NCI-H2107 treated with DMSO at 0.1 percent for 48 hours (cell line): Measurements from ENCODE around the gene TENT4B.
A peak's percentile ranks its signal among the peaks of the same experiment; 100 is the strongest.

ENCODE experiments used
- DNase-seq: peaks from one replicate; lab custom pipeline; 2025; ENCODE audit not compliant: unreplicated experiment; lab: John Stamatoyannopoulos, UW

Gene TENT4B

GRCh38 chr16:50192386-50193050, 39.4 kb downstream of the TENT4B start:
- DNase-seq = no peak

DNA sequence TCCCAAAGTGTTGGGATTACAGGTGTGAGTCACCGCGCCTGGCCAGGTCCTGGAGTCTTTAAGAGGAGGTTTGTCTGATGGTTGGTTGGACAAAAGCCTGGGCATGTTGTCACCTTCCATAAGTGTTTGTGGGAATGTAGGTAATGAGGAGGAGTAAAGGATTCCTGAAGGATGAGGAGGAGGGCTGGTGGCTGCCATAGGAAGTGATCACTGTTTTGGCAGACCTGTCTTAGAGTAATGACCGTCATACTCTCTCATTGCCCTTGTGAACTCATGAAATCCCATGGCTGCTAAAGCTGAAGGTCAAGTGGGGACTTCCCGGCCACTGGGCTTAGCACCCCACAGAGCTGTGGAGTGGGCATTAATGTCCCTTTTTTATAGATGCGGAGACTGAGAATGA, 40.5 kb downstream of the TENT4B start:
- DNase-seq = no peak

GRCh38 chr16:50195276-50195675, 42.2 kb downstream of the TENT4B start:
- DNase-seq = no peak

DNA sequence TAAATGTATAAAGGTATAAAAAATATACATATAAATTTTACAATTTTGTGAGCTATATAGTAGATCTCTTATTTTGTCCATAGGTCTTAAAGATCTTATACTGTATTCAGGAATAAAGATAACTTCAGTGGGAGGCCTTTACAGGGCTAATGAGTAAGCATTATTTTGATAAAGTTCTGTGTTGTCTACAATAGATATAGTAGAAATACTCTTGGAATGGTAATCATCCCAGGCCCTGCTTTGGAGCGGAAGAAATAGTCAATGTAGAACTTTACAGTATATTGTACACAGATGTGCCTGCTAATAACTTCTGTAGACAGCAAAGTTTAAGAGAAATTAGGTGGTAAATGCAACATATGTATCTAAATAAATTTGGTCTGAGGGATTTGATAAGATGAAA, 42.6 kb downstream of the TENT4B start:
- no peak for DNase-seq

GRCh38 chr16:50197582-50197981, 44.5 kb downstream of the TENT4B start:
- DNase-seq = no peak

GRCh38 chr16:50198802-50199403, 45.8 kb downstream of the TENT4B start:
- peak; percentile 24 for DNase-seq

DNA sequence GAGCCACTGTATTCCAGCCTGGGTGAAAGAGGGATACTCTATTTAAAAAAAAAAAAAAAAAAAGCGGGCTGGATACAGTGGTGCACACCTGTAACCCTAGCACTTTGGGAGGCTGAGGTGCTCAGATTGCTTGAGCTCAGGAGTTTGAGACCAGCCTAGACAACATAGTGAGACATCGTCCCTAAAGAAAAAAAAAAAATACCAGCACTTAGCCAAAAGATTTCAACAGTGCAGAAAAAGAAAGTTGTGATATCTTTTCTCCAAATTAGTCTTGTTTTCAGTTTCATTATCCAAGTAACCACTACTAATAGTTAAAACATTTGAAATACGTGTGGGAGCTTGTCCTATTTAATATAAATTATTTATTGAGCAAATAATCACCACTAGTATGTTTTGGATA, 48.7 kb downstream of the TENT4B start:
- no peak for DNase-seq

DNA sequence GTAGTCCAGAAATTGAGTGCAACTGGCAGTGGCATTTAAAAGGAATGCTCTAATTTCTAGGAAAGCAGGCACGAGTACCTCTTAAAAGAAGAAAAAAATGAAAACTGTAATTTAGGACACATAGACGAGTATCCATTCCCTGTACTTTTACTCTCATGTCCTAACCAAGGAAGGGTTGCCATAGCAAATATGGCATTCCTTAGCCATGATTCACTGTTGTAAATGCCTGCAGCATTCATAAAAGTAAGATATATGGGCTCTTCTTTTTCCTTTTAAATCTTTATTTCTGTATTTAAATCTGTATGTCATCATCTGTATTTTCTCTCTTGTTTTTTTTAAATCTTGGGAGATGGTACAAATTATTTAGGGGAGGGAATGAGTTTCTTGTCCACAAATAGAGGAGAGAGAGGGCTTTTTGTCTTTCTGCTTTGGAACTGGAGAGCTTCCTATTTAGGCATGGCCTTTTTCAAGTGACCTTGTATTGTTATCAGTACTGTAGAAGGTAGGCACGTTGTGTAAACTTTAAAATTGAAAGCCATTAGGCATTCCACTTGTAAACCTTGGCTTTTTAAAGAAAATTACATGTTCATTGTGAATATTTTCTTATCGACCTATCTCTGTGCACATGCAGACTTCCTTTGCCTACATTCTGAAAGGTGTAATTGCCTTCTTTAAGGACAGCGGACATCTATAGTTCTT, 50.0 kb downstream of the TENT4B start:
- DNase-seq = no peak

DNA sequence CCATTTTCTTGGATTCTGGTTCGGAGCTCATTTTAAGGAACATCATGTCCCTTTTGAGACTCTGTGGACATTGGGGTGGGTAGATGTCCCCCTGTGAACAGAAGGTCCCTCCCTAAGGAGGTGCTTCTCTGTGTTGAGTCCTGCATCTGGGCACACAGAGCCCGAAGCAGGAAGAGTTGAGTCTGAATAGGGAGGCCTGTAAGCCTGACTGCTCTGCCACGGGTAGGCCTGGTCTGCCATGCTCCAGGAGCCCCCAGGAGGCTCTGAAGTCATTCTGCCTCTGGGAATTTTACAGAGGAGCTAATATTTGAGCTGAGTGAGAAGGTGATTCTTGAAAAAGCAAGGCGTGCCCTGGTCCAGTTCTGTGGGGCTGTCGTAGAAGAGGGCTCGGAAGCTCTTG, 50.6 kb downstream of the TENT4B start:
- no peak for DNase-seq

- DNase-seq = no peak
Observed at GRCh38 chr16:50204453-50205108, 51.5 kb downstream of the TENT4B start.

DNA sequence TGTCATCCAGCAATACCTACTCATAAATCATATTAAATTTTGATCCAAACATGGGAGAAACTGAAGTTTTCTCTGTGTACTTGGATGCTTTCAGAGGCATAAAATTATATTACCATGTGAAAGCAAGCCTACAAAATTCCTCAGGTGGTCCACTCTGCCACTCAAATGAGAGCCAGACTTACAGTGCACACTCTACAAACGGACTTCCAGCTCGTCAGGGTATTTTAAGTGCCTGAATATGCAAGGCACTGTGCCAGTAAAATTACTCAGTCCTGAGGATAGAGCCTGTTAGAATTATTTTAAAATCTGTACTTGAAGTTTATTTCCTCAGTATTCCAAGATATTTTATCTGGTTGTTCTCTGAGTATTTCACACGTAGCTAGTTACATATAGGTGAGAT, 54.5 kb downstream of the TENT4B start:
- no peak for DNase-seq

- no peak for DNase-seq
Observed at GRCh38 chr16:50208460-50208931, 55.4 kb downstream of the TENT4B start.

DNA sequence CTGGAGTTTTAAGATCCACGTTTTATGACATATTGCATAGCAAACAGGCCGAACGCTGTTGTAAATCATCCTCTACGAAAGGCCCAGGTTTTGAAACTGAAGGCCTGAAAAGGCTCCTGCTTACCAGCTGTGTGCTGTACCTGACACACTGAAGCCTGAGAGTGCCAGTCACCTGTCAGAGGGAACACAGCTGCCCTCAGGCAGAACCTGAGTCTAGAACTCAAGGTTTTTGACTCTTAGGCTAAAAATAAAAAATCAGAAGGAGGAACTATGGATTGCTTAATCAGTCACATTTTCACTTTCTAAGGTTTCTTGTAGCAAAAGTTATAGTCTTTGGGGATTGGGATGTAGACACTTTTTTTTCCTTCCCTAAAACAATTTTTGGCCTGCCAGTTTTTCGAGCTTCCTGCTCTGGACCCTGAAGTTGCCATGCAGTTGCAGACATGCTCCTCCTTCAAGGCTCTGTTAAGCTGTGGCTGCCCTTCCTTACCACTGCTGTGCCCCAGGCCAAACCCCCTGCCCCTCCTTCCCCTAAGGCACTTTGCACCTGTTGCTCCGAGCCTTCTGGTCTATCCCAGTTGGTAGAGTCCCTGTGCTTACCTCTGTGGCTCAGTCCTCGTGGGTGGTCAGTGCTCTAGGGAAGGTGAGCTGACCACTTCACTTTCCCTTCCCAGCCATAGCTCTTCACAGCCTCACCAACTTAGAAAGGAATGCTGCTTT, 56.6 kb downstream of the TENT4B start:
- no peak for DNase-seq

DNA sequence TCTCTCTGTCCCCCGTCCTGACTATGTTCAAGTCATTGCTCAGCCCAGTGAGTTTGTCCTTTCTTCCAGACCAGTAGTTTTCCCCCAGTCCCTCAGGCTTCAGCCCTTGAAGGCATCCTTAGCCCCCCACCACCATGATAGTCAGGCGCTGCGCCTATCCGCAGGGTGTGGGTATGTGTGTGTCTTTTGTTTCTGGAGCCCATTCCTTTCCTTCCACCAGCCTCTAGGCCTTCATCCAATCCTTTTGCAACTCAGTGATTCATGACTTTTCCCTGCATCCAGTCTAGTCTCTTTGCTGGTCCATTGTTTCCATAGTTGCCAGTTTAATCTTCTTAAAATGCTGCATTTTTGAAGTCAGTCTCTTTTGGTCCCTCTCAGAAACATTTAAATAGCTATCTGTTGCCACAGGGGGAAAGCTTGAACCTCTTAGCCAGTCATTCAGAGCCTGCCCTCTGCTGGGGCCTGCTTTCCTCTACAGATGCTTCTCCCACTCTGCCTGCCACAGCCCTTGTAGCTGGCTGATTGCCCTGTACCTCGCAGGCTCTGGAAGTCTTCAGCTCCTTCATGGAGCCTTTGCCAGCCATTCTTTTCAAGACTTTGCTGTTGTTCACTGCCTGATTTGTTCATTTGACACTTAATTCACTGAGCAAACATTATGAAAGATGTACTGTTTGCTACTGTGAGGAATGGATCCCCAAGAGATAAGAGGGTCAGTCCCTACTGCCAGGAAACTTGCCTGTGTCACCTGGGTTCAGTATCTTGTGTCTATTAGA, 57.3 kb downstream of the TENT4B start:
- DNase-seq = peak; percentile 77

DNA sequence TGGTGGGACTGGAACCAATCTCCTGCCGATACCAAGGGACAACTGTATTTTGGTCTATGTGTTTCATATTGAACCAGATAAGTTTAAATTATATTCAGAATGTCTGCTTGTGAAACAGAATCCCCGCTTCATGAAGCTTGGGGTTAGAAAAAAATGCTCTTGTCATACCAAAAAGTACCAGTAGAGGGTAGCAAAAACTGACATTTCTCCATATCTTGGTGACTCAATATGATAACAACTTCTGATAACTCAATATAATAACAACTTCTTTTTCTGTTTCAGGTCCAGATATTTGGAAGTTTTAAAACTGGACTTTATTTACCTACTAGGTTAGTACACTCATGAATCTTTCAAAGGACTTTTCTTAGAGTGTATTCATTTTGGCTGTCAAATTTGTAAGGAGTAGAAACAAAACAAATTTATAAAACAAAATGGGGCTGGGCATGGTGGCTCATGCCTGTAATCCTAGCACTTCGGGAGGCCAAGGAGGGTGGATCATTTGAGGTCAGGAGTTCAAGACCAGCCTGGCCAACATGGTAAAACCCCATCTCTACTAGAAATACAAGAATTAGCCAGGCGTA, 60.9 kb downstream of the TENT4B start:
- DNase-seq = peak; percentile 46

DNA sequence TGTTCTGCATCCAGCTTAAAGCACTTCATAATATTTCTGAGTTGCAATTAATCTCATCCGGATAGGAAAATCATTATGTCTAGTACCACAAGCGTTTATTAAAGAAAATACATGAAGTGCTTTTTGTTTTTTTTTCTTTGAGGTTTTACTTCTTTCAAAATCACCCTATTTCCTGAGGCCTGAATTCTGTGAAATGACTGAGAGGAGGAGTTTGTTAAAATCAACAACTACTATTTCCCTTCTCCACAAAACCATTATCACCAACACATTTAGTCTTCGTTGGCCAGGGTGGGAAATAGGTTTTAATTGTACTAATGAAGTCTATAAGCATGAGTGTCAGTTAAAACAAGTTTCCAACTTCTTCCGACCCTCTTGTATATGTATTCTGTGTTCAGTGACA, 62.6 kb downstream of the TENT4B start:
- DNase-seq = no peak

- DNase-seq = no peak
Observed at GRCh38 chr16:50216231-50216630, 63.1 kb downstream of the TENT4B start.

- DNase-seq = no peak
Observed at GRCh38 chr16:50219402-50219975, 66.4 kb downstream of the TENT4B start.

- no peak for DNase-seq
Observed at GRCh38 chr16:50224286-50224685, 71.2 kb downstream of the TENT4B start.

DNA sequence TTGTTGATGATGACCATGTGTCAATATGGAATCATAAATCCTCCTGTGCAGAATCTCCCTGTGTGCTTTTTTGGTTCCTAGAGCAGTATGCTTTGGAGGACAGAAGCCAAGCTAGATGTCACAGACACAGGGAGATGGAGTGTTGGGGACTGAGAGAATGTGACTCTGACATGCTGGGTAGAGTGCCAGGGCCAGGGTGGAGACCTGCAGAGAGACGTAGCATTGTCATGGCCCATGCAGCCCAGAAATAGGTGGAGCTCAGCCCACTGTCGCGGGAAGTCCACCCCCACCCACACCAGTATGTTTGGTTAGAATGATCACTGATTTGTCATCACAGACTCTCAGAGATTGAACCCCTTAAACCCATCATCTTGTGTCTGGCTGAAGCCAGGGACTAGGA, 74.0 kb downstream of the TENT4B start:
- no peak for DNase-seq
